Glutamatergic neuron (in vitro differentiated cells): ENCODE data around the gene NUDT4. TPM values are rescaled to one million over a fixed set of nuclear protein-coding genes. Genes with fewer than 3 reads are reported as not detected.

Experiments
- DNase-seq: peaks from one replicate; pipeline ENCODE4 v3.0.0; 2022
- H3K27ac Mint-ChIP-seq: one replicate; pipeline ENCODE4 v1.8.0; 2020; ENCODE audit warnings: mild to moderate bottlenecking, mixed read lengths, inconsistent platforms; ENCODE audit not compliant: unreplicated experiment
- H3K27me3 Mint-ChIP-seq: one replicate; pipeline ENCODE4 v1.8.0; 2020; ENCODE audit warnings: mild to moderate bottlenecking, moderate library complexity, mixed read lengths, inconsistent platforms; ENCODE audit not compliant: unreplicated experiment
- H3K36me3 Mint-ChIP-seq: one replicate; pipeline ENCODE4 v1.8.0; 2020; ENCODE audit warnings: mild to moderate bottlenecking, mixed read lengths, inconsistent platforms; ENCODE audit not compliant: unreplicated experiment
- H3K4me1 Mint-ChIP-seq: one replicate; pipeline ENCODE4 v1.8.0; 2020; ENCODE audit warnings: mild to moderate bottlenecking, low read depth, mixed read lengths, inconsistent platforms; ENCODE audit not compliant: unreplicated experiment
- H3K4me3 Mint-ChIP-seq: one replicate; pipeline ENCODE4 v1.8.0; 2020; ENCODE audit warnings: mild to moderate bottlenecking, mixed read lengths, inconsistent platforms; ENCODE audit not compliant: unreplicated experiment
- H3K9me3 Mint-ChIP-seq: one replicate; pipeline ENCODE4 v1.8.0; 2020; ENCODE audit warnings: mild to moderate bottlenecking, moderate library complexity, mixed read lengths, inconsistent platforms; ENCODE audit not compliant: unreplicated experiment
- CTCF ChIP-seq: fragments of 200-600 bp; sonication (generic); IDR thresholded peaks from one replicate; pipeline ENCODE4 v1.5.0; 2021; ENCODE audit not compliant: partially characterized antibody, unreplicated experiment
- total RNA-seq: library from RNA; stranded (reverse); fragmentation: NEBNext Ultra II Directional; extraction: Animal tissue kit (Norgen Biotek cat#: 25700); gene quantifications from one replicate; pipeline ENCODE4 v1.2.1, GENCODE V29; 2021; ENCODE audit not compliant: unreplicated experiment

Gene NUDT4
- total RNA-seq, 1 donor from 2014 or later: 29.5 TPM

- Mint-ChIP-seq H3K9me3 (no peaks in the 10 kb centered on the region), H3K4me3 (no peak overlapping the region), H3K36me3 (no peaks in the 10 kb centered on the region)
Measured at GRCh38 chr12:93338598-93338997, 39.1 kb upstream of the NUDT4 start.

GRCh38 chr12:93339695-93340094, 38.0 kb upstream of the NUDT4 start:
- H3K36me3 Mint-ChIP-seq: no peaks in the 10 kb centered on the region
- TF ChIP-seq CTCF: no peak
- H3K27ac Mint-ChIP-seq: no peak overlapping the region
- no peak overlapping the region for H3K4me3 Mint-ChIP-seq
- no peaks in the 10 kb centered on the region for H3K4me1 Mint-ChIP-seq
- DNase-seq: no peak
- no peaks in the 10 kb centered on the region for H3K27me3 Mint-ChIP-seq
- no peaks in the 10 kb centered on the region for H3K9me3 Mint-ChIP-seq

More at GRCh38 chr12:93338598-93338997, 39.1 kb upstream of the NUDT4 start:
- Mint-ChIP-seq H3K27ac (no peak overlapping the region), H3K4me1 (no peaks in the 10 kb centered on the region), H3K27me3 (no peaks in the 10 kb centered on the region)
- DNase-seq: no peak
- no peak for TF ChIP-seq CTCF

GRCh38 chr12:93341409-93342049, 36.2 kb upstream of the NUDT4 start:
- Mint-ChIP-seq H3K27me3 (no peaks in the 10 kb centered on the region), H3K9me3 (no peaks in the 10 kb centered on the region), H3K27ac (no peak overlapping the region), H3K36me3 (no peaks in the 10 kb centered on the region), H3K4me1 (no peaks in the 10 kb centered on the region), H3K4me3 (no peak overlapping the region)
- TF ChIP-seq CTCF: no peak
- DNase-seq: no peak

GRCh38 chr12:93347054-93347785, 30.5 kb upstream of the NUDT4 start:
- TF ChIP-seq CTCF: no peak
- H3K4me3 Mint-ChIP-seq: peak overlapping the region; percentile 39
- H3K27me3 Mint-ChIP-seq: no peaks in the 10 kb centered on the region
- no peaks in the 10 kb centered on the region for H3K36me3 Mint-ChIP-seq
- H3K9me3 Mint-ChIP-seq: peaks cover 6% of the 10 kb centered on the region
- DNase-seq: no peak
- peaks cover 8% of the 10 kb centered on the region for H3K4me1 Mint-ChIP-seq
- H3K27ac Mint-ChIP-seq: peak overlapping the region; percentile 38
